NCI-H2227 treated with DMSO at 0.1 percent for 48 hours (cell line): Measurements from ENCODE around the gene LMNTD2.
"Not testable (repeated sequence)": the region's sequence is repeated elsewhere in the genome, so short reads cannot be mapped to it uniquely, and the experiment has no call there.

ENCODE experiments used
- DNase-seq: peaks from one replicate; lab custom pipeline; 2025; lab: John Stamatoyannopoulos, UW

The LMNTD2 gene

GRCh38 chr11:532986-533585 lies 27.5 kb downstream of the LMNTD2 start:
- DNase-seq = no peak

- DNase-seq = no peak
Measured at GRCh38 chr11:532527-532985, 28.0 kb downstream of the LMNTD2 start.

- no peak for DNase-seq
Measured at GRCh38 chr11:531919-532526, 28.5 kb downstream of the LMNTD2 start.

- no peak for DNase-seq
Measured at GRCh38 chr11:530960-531831, 29.3 kb downstream of the LMNTD2 start.

GRCh38 chr11:529728-530411 lies 30.7 kb downstream of the LMNTD2 start:
- DNase-seq = no peak

GRCh38 chr11:528815-529727 lies 31.5 kb downstream of the LMNTD2 start:
- DNase-seq = no peak

GRCh38 chr11:528166-528814 lies 32.2 kb downstream of the LMNTD2 start:
- DNase-seq = no peak

- DNase-seq = no peak
Measured at GRCh38 chr11:526192-526591, 34.3 kb downstream of the LMNTD2 start.

GRCh38 chr11:521177-521688 lies 39.3 kb downstream of the LMNTD2 start:
- DNase-seq = no peak

GRCh38 chr11:520428-521176 lies 39.9 kb downstream of the LMNTD2 start:
- no peak for DNase-seq

- no peak for DNase-seq
Measured at GRCh38 chr11:518463-519202, 41.9 kb downstream of the LMNTD2 start.

- not testable (repeated sequence) for DNase-seq
Measured at GRCh38 chr11:516918-517685, 43.4 kb downstream of the LMNTD2 start.

GRCh38 chr11:516400-516799 lies 44.1 kb downstream of the LMNTD2 start:
- DNase-seq = no peak

GRCh38 chr11:515131-515530 lies 45.4 kb downstream of the LMNTD2 start:
- no peak for DNase-seq

- DNase-seq = no peak
Measured at GRCh38 chr11:514606-515005, 45.9 kb downstream of the LMNTD2 start.

GRCh38 chr11:512761-513595 lies 47.6 kb downstream of the LMNTD2 start:
- no peak for DNase-seq

- DNase-seq = no peak
Measured at GRCh38 chr11:508956-509355, 51.6 kb downstream of the LMNTD2 start.
